Dermis blood vessel endothelial cell (primary cell): Measurements from ENCODE around the gene APPL2. TPM values are rescaled to one million over a fixed set of nuclear protein-coding genes. Genes with fewer than 3 reads are reported as not detected.
"Not testable (repeated sequence)": the region's sequence is repeated elsewhere in the genome, so short reads cannot be mapped to it uniquely, and the experiment has no call there.

Experiments used
- DNase-seq: peaks from one replicate; pipeline ENCODE4 v3.0.0; 2010
- total RNA-seq: library from RNA; depleted of rRNA; stranded (reverse); fragments of >200 nt; gene quantifications from 2 replicates; pipeline ENCODE4 v1.2.3, GENCODE V29; 2014

Gene APPL2
- total RNA-seq, 1 donor from 2014 or later, result 21.4 TPM

DNA sequence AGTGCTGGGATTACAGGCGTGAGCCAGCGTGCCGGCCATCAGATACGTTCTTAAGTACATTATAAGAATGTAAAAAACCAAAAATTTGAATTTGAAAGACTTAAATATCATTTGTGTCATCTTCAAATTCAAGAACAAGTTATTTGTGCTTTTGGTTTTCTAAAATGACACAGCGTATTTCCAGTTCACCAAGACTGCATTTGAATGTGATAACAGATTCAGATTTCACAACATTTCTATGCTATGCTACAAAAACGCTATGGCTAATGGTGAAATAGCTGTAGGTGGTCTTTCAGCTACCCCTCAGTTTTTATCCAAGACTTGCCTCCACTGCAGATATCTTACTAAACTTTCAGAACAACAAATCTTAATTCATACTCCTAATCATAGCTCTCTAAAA lies 46.7 kb downstream of the APPL2 start:
- no peak for DNase-seq

DNA sequence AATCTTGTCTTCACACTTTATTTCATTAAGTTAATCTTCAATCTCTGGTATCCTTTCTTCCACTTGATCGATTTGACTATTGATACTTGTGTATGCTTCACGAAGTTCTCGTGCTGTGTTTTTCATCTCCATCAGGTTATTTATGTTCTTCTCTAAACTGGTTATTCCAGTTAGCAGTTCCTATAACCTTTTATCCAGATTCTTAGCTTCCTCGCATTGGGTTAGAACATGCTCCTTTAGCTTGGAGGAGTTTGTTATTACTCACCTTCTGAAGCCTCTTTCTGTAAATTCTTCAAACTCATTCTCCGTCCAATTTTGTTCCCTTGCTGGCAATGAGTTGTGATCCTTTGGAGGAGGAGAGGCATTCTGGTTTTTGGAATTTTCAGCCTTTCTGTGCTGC lies 52.0 kb downstream of the APPL2 start:
- DNase-seq, result not testable (repeated sequence)

DNA sequence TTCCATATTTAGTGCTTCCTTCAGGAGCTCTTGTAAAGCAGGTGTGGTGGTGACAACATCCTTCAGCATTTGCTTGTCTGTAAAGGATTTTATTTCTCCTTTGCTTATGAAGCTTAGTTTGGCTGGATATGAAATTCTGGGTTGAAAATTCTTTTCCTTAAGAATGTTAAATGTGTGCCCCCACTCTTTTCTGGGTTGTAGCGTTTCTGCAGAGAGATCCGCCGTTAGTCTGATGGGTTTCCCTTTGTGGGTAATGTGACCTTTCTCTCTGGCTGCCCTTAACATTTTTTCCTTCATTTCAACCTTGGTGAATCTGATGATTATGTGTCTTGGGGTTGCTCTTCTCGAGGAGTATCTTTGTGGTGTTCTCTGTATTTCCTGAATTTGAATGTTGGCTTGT lies 52.6 kb downstream of the APPL2 start:
- not testable (repeated sequence) for DNase-seq

DNA sequence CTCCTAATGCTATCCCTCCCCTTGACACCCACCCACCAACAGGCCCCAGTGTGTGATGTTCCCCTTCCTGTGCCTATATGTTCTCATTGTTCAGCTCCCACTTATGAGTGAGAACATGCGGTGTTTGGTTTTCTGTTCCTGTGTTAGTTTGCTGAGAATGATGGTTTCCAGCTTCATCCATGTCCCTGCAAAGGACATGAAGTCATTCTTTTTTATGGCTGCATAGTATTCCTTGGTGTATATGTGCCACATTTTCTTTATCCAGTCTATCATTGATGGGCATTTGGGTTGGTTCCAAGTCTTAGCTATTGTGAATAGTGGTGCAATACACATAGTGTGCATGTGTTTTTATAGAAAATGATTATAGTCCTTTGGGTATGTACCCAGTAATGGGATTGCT lies 56.9 kb downstream of the APPL2 start:
- not testable (repeated sequence) for DNase-seq

DNA sequence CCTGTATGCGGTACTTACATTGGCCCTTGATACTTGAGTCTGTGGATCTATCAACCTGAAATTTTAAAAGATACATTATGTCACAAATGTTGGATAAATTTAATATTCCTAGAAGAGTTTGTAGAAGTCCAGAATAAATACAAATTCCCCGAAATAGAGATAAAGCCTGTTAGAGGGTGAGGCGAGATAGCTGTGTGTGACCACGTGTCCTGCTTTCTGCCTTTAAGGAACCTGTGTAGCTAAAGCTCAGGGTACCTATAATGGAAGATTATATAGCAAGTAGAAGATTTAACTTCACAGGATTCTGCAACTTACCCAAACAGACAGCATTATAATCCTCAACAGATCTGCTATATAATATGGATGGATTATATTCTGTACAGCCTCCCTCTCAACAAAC lies 58.8 kb downstream of the APPL2 start:
- DNase-seq, result no peak

DNA sequence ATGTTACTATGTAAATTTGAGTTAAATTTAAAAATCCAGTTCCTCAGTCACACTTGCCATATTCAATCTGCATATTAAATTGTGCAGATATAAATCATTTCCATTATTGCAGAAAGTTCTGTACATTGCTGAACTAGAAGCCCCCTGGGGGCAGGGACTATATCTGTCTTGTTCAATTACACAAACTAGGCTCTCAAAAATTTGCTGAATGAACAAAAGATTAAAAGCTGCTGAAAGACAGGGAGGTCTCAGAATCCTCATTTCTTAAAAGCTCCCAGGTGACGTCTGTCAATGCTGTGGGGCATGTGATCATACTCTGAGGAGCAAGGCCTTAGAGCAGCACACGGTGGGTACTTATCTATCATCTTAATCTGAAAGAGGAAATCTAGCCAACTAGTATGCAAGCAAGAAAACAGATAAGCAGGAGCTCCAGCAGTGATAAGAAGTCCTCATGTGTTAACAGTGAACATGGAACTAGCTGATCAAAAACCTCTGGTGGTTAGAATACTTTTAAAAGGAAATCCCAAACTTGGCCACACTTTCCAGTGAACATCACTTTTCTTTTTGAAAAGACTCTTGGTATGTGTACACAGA lies 60.5 kb downstream of the APPL2 start:
- DNase-seq, result no peak

DNA sequence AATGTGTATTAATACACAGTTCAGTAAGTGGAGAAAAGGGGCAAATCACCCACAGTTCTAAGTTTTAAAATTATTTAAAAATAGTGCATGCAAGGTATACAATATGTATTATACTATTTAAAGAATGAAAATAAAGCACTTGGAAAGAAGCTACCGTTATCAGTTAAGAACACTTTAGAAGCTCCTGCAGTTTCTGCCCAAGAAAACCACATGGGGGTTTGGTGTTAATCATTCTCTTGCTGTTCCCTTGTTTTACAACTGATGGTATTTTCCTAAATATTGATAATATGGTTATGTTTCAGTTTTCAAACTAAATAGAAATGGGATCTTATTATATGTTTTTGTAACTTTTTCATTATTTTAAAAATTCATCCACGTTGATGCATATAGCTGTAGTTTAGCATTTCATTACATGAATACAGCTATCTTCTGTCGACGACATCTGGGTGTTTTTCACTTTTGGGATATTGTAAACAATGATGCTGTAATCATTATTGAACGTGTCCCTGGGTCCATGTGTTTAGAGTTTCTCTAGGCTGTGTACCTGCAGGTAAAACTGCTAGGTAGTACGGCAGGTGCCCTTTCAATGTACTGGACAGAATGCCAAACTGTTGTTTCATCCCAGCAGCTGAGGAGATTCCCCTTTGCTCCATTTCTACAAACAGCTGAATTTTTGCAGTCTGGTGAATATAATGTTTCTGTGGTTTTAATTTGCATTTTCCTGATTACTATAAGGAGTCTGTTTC lies 64.1 kb downstream of the APPL2 start:
- no peak for DNase-seq

DNA sequence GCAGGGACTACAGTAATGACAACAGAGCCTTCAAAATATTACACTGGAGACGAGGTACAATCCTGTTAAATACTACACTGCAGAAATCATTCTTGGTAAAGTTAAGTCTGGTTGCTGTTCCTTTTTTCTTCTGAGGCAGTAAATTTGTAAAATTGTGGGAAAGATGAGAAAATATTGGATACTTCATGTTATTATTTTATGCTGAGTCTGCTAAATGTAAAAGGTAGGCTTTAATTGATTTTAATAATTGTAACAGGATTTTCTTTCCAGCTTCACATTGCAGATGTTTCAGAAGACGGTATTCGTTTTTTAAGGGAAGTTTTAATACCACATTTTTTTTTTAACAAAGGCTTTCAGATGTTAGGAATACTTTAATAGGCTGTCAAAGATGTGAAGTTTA lies 65.8 kb downstream of the APPL2 start:
- no peak for DNase-seq

DNA sequence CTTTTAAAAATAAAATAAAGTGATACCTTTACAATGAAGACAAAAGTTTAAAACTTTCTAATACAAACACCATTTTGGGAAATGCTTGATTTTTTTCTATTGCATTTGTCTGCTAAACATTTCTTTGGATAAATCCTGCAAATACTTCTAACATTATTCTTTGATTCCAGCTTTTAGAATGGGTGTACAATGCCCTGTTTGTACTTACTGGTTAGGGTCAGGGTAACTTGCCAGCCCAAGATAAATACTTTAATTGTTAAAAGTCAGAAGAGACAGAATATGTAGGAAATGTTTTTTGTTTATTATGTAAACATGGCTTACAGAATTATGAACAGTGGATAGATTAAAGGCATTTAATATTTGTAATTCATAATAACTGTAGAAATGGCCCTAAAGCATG lies 68.0 kb downstream of the APPL2 start:
- DNase-seq, result no peak

DNA sequence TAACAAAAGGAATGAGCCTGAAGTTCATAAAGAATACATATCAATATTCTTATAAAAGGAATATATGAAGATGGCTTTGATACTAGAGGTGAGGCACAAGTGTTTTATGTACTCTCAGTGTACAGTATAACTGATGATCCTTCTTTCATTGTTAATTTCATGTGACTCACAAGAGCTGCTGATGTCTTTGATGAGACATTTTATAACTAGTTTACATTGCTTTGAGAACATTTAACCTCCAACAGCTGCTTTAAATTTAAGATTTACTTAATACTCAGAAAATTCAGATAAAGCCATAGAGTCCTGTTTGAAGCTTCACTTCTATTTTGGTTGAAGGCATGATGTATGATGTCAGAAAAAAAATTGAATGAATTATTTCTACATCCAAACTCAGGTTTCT lies 68.6 kb downstream of the APPL2 start:
- DNase-seq, result no peak

DNA sequence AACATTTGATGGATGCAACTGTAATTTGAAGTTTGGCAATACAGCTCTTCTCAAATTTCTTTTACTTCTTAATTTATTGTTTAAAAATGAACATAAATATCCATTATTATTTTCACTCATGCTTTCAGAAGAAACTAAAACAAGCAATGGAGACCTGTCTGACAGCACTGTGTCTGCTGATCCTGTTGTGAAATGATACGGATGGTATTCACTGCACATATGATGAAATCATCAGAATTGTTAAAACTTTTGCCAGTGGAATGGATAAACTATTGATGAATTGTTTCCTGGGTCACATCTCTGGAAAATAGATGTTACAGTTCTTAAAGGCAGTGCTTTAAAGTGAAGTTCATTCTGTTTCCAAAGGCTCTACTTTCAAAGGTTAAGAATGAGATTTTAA lies 69.2 kb downstream of the APPL2 start:
- DNase-seq, result no peak

DNA sequence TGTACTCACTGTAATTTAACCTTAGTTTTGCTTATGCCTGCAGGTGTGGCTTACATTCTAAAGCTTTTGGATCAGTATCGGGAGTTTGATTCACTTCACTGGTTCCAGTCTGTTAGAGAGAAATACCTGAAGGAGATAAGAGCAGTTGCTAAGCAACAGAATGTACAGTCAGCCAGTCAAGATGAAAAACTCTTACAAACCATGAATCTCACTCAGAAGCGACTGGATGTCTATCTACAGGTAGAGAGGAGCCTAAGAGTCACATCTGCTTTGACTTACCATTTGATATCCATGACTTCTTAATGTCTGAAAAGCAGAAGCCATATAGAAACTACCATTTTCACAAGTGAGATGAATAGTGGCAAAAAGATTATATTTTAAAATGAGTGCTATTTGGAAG lies 71.9 kb downstream of the APPL2 start:
- no peak for DNase-seq

DNA sequence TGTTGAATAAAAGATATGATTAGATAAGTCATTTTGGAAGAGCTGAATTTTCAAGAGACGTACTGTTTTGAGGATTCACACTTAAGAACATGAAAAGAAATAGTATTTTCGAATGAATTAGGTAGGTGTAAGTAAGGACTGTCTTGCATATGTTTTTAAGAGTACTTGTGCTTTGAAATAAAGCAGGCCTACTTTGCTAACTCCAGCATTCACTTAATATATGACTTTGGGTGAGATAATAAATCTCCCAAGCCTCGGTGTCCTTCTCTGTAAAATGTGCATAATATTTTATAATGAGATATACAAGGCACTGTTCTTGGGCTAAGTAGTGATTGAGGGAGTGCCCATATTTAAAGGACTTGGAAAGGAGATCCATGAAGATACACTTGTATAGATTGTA lies 73.8 kb downstream of the APPL2 start:
- no peak for DNase-seq

DNA sequence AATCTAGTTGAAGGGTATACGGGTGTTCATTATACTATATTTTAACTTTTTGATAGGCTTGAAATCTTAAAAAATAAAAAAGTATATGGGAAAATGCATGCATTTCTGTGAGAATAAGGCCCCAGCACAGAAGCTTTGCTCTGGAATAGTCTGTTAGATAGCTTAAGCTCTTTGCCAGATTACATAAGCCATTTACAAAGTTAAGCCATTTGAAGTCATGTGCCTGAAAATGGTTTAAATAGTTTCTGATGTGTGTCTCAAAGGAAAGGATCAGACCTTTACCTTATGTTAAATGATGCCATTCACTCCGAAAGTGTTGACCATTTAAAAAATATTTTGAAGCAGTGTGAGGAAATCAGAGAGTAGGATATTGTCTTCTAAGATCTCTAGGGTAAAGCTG lies 77.1 kb downstream of the APPL2 start:
- DNase-seq, result no peak

DNA sequence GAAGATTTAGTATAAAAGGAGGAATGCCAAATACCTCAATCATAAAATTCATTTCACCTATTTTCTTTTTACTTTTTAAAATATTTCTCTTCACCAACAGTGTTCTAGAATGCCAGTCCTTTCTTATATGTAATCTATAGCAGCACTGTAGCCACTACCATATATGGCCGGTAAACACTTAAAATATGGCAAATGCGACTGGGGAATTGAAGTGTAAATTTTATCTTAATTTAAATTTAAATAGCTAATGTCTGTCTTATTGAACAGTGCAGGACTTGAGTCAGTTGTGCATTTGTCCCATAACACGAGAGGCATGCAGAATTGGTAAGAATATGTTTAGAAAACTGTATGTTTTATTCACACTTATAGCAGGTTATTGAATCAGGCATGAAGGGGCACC lies 78.4 kb downstream of the APPL2 start:
- DNase-seq, result no peak

DNA sequence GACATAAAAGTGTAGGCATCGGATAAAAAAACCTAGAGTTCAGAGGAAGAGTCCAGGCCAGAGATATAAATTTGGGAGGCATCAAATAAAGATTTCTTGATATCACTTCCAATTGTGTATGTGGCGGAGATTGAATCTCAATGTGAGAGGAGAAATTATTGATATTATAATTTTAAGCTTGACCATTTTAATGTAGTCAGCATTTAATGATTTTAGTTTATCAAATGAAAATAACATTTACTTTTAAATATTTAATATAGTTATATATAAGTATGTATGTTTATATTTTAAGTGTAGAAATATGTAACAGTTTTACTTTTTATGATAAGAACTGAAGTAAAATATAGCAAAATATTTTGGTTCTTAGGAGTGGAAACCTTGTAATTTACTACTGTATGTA lies 79.7 kb downstream of the APPL2 start:
- no peak for DNase-seq

DNA sequence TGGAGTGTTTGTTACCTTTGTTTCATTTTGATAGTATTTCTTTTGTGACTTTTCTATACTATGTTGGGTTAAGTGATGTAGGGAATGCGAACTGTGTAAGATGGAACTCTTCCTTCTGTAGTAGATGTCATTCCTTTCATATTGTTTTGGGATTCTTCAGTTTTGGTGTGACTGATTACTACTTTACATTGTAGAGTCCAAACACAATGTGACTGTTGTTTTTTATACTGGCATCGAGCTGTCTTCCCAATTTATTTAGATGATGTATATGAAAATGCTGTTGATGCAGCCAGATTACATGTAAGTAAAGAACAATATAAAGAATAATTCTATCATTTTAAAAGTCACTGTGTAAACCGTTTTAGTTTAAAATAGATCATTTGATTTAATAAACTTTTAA lies 93.7 kb downstream of the APPL2 start:
- DNase-seq, result no peak

DNA sequence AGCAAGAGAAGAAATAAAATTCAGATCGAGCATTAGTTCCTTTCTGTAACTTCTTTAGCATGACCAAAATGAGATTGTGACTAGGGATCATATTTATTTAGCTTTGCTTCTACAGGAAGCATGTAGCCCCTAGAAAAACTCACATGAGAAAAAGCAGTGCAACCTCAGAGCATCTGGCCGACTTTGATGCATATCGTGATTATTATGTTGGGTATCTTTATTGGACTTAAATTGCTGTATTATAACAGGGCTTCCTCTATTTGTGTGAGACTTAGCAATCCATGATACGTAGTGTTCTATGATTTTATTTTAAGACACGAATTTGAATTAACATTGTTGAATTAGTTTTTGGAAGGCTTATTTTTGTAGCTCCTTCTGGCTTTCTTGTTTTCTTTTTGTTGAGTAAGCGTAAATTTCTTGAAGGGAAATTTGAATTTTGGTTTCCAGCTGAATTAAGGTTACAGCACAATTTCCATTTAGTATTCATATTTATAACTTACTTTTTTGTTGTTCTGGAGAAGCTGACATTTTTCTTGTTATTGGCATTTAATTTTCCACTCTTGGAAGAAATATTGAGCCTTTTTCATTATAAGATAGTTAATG lies 94.6 kb downstream of the APPL2 start:
- DNase-seq, result no peak

DNA sequence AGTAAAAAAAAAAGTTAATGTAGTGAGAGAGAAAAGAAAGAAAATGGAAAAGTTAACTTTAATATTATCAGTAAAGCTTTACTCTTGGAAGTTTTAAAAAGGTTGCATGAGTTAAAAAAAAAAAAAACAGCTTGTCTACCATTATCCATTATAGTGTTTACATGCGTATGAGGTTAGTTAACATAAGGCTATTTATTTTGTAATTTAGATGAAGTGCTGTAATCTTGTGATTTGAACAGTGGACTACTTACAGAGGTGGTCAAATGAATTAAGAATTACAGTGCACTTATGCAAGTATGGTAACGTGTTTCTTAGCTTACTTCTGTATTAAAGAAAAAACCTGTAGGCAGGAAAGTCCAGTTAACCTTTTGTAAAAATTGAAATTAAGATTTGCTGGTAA lies 97.7 kb downstream of the APPL2 start:
- no peak for DNase-seq

Other genes starting within 250 kb of the APPL2 start
- 7.2 and 8.0 TPM in 2 replicates for gene NOPCHAP1, start 249.9 kb downstream of the APPL2 start, total RNA-seq
- gene ALDH1L2, start 151.7 kb downstream of the APPL2 start, total RNA-seq, result 0.65 and 1.2 TPM in 2 replicates
- gene WASHC4, start 128.4 kb downstream of the APPL2 start, total RNA-seq, result 151 and 161 TPM in 2 replicates
- gene C12orf75, start 94.5 kb upstream of the APPL2 start, total RNA-seq, result 15.1 and 23.3 TPM in 2 replicates